ENCODE data around the gene SERTAD1.

SERTAD1 gene

GRCh38 chr19:40419066-40419612 lies 6.7 kb downstream of the SERTAD1 start:
- TF ChIP-seq EP300 (IDR thresholded peaks at IDR 0.05; ENCODE audit: borderline replicate concordance) (no peak), REST (IDR thresholded peaks at IDR 0.05; ENCODE audit: low read depth) (no peak), FOXM1 (IDR thresholded peaks at IDR 0.05; ENCODE audit: borderline replicate concordance, low read depth) (no peak), RAD21 (IDR thresholded peaks at IDR 0.05; ENCODE audit: low read depth) (no peak), NFIC (IDR thresholded peaks at IDR 0.05) (no peak), CREB1 (IDR thresholded peaks at IDR 0.05; ENCODE audit: low read depth) (no peak)
- TF ChIP-seq, protein P1, sequence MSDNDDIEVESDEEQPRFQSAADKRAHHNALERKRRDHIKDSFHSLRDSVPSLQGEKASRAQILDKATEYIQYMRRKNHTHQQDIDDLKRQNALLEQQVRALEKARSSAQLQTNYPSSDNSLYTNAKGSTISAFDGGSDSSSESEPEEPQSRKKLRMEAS (IDR thresholded peaks at IDR 0.05) = no peak

GRCh38 chr19:40418040-40418439 lies 7.8 kb downstream of the SERTAD1 start:
- TF ChIP-seq FOXM1 (IDR thresholded peaks at IDR 0.05; ENCODE audit: borderline replicate concordance, low read depth) = no peak
- no peak for TF ChIP-seq REST (IDR thresholded peaks at IDR 0.05; ENCODE audit: low read depth)
- TF ChIP-seq TAF1 (IDR thresholded peaks at IDR 0.05; ENCODE audit: low read depth) = no peak
- TF ChIP-seq CREB1 (IDR thresholded peaks at IDR 0.05; ENCODE audit: low read depth) = no peak
- no peak for TF ChIP-seq NFIC (IDR thresholded peaks at IDR 0.05)
- no peak for TF ChIP-seq ZBTB7A (IDR thresholded peaks at IDR 0.05; ENCODE audit: low read depth)
- no peak for TF ChIP-seq EP300 (IDR thresholded peaks at IDR 0.05; ENCODE audit: borderline replicate concordance)
- no peak for TF ChIP-seq TCF12 (IDR thresholded peaks at IDR 0.05; ENCODE audit: low read depth)
- TF ChIP-seq TEAD4 (IDR thresholded peaks at IDR 0.05) = no peak
- no peak for TF ChIP-seq RAD21 (IDR thresholded peaks at IDR 0.05; ENCODE audit: low read depth)
- TF ChIP-seq, protein P1 (IDR thresholded peaks at IDR 0.05) = no peak
- no peak for TF ChIP-seq CEBPB (IDR thresholded peaks at IDR 0.05)
- TF ChIP-seq EGR1 (IDR thresholded peaks at IDR 0.05) = no peak
- no peak for TF ChIP-seq YY1 (IDR thresholded peaks at IDR 0.05; ENCODE audit: low read depth)
- TF ChIP-seq, protein P2, sequence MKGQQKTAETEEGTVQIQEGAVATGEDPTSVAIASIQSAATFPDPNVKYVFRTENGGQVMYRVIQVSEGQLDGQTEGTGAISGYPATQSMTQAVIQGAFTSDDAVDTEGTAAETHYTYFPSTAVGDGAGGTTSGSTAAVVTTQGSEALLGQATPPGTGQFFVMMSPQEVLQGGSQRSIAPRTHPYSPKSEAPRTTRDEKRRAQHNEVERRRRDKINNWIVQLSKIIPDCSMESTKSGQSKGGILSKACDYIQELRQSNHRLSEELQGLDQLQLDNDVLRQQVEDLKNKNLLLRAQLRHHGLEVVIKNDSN (IDR thresholded peaks at IDR 0.05) = no peak

DNA sequence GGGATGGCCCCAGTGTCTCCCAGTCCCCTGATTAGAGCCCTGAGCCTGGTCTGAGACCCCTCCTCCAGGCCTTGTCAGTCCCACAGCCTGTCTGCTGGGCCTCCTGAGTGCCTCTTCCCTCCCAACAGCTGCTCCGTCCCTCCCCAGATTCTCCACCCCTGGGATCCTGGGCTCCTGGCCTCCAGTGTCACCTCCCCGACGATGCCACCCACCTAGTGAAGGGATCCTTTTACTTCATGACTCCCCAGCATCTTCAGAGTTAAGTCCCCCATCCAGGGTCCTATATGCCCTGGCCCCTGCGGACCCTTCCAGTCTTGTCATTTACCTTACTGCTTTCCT lies 8.2 kb downstream of the SERTAD1 start:
- TF ChIP-seq CEBPB (IDR thresholded peaks at IDR 0.05) = no peak
- TF ChIP-seq, protein P2 (IDR thresholded peaks at IDR 0.05) = no peak

DNA sequence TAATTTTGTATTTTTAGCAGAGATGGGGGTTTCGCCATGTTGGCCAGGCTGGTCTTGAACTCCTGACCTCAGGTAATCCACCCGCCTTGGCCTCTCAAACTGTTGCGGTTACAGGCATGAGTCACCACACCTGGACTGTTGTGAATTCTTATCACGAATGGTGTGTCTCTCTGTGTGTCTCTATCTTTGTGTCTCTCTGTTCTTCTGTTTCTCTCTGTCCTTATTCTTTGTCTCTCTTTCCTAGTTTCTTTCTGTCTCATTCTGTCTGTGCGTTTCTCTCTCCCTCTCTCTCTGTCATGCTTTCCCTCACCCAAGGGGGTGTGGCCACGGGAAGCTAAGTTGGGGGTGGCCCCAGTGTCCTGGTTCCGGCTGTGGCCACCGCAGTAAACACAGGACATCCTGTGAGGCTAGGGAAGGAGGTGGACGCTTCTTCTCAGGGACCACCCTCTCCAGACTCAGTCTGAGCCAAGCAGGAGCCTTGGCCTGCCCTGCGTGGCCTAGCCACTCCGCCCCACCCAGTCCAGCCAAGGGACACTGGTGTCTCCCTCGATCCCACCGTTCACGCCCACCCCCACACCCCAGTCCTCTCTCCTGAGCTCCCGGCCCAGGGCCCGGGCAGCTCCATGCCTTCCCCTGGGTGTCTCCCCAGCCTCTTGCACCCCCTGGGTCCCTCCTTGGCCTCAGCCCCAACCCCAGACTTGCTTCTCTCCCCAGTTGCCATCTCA lies 8.7 kb downstream of the SERTAD1 start:
- TF ChIP-seq, protein P2 (IDR thresholded peaks at IDR 0.05) = no peak
- TF ChIP-seq EGR1 (IDR thresholded peaks at IDR 0.05) (no peak), TEAD4 (IDR thresholded peaks at IDR 0.05) (no peak), TCF12 (IDR thresholded peaks at IDR 0.05; ENCODE audit: low read depth) (no peak), REST (IDR thresholded peaks at IDR 0.05; ENCODE audit: low read depth) (no peak), YY1 (IDR thresholded peaks at IDR 0.05; ENCODE audit: low read depth) (no peak), CEBPB (IDR thresholded peaks at IDR 0.05) (no peak), TAF1 (IDR thresholded peaks at IDR 0.05; ENCODE audit: low read depth) (no peak), NFIC (IDR thresholded peaks at IDR 0.05) (no peak), RAD21 (IDR thresholded peaks at IDR 0.05; ENCODE audit: low read depth) (no peak), CREB1 (IDR thresholded peaks at IDR 0.05; ENCODE audit: low read depth) (no peak), ZBTB7A (IDR thresholded peaks at IDR 0.05; ENCODE audit: low read depth) (no peak), EP300 (IDR thresholded peaks at IDR 0.05; ENCODE audit: borderline replicate concordance) (no peak)
- TF ChIP-seq, protein P1 (IDR thresholded peaks at IDR 0.05) = no peak

Data from Ishikawa (cell line).